DOHH2 (cell line): ENCODE measurements around the gene HERC2.
"Not testable (repeated sequence)": the region's sequence is repeated elsewhere in the genome, so short reads cannot be mapped to it uniquely, and the experiment has no call there.

Experiments
- H3F3A ChIP-seq: fragments of 200-600 bp; sonication (generic), shearing (Covaris generic); 2 replicates; pipeline ENCODE4 v1.6.0; 2016; ENCODE audit warnings: antibody characterized with exemption, mild to moderate bottlenecking; ENCODE audit not compliant: control insufficient read depth, insufficient read depth
- H3K27ac ChIP-seq: fragments of 200-600 bp; sonication (generic); 2 replicates; pipeline ENCODE4 v1.5.1; 2014; ENCODE audit warnings: low read depth, mild to moderate bottlenecking, low read length, moderate library complexity
- H3K27me3 ChIP-seq: fragments of 200-600 bp; sonication (generic); 2 replicates; pipeline ENCODE4 v1.6.1; 2014; ENCODE audit warnings: mild to moderate bottlenecking, low read length, mixed read lengths; ENCODE audit not compliant: control insufficient read depth
- H3K36me3 ChIP-seq: fragments of 200-600 bp; sonication (generic); 2 replicates; pipeline ENCODE4 v1.6.1; 2014; ENCODE audit warnings: mild to moderate bottlenecking, low read length, moderate library complexity, mixed read lengths; ENCODE audit not compliant: control insufficient read depth
- H3K4me1 ChIP-seq: fragments of 200-600 bp; sonication (generic); 2 replicates; pipeline ENCODE4 v1.6.1; 2014; ENCODE audit warnings: mild to moderate bottlenecking, low read length, mixed read lengths; ENCODE audit not compliant: control insufficient read depth
- H3K4me2 ChIP-seq: fragments of 200-600 bp; sonication (generic); 2 replicates; pipeline ENCODE4 v1.6.0; 2014; ENCODE audit warnings: mild to moderate bottlenecking, low read length, moderate library complexity
- H3K4me3 ChIP-seq: fragments of 200-600 bp; sonication (generic); 2 replicates; pipeline ENCODE4 v1.5.1; 2014; ENCODE audit warnings: mild to moderate bottlenecking, low read length, mixed read lengths
- H3K79me2 ChIP-seq: fragments of 200-600 bp; sonication (generic); 2 replicates; pipeline ENCODE4 v1.6.1; 2014; ENCODE audit warnings: mild to moderate bottlenecking, low read length, mixed read lengths; ENCODE audit not compliant: control insufficient read depth
- H3K9me2 ChIP-seq: fragments of 200-600 bp; sonication (generic); replicated peaks from 2 replicates; pipeline ENCODE4 v1.6.1; 2014; ENCODE audit warnings: mild to moderate bottlenecking, low read length, mixed read lengths; ENCODE audit not compliant: control insufficient read depth
- H3K9me3 ChIP-seq: fragments of 200-600 bp; sonication (generic); 2 replicates; pipeline ENCODE4 v1.6.1; 2014; ENCODE audit warnings: antibody characterized with exemption, low read length, mixed read lengths; ENCODE audit not compliant: control insufficient read depth, insufficient read depth
- H4K20me1 ChIP-seq: fragments of 200-600 bp; sonication (generic); 2 replicates; pipeline ENCODE4 v1.6.0; 2014; ENCODE audit warnings: low read depth, mild to moderate bottlenecking, antibody characterized with exemption, low read length, moderate library complexity; ENCODE audit not compliant: control insufficient read depth, insufficient read depth

Gene HERC2, protein sequence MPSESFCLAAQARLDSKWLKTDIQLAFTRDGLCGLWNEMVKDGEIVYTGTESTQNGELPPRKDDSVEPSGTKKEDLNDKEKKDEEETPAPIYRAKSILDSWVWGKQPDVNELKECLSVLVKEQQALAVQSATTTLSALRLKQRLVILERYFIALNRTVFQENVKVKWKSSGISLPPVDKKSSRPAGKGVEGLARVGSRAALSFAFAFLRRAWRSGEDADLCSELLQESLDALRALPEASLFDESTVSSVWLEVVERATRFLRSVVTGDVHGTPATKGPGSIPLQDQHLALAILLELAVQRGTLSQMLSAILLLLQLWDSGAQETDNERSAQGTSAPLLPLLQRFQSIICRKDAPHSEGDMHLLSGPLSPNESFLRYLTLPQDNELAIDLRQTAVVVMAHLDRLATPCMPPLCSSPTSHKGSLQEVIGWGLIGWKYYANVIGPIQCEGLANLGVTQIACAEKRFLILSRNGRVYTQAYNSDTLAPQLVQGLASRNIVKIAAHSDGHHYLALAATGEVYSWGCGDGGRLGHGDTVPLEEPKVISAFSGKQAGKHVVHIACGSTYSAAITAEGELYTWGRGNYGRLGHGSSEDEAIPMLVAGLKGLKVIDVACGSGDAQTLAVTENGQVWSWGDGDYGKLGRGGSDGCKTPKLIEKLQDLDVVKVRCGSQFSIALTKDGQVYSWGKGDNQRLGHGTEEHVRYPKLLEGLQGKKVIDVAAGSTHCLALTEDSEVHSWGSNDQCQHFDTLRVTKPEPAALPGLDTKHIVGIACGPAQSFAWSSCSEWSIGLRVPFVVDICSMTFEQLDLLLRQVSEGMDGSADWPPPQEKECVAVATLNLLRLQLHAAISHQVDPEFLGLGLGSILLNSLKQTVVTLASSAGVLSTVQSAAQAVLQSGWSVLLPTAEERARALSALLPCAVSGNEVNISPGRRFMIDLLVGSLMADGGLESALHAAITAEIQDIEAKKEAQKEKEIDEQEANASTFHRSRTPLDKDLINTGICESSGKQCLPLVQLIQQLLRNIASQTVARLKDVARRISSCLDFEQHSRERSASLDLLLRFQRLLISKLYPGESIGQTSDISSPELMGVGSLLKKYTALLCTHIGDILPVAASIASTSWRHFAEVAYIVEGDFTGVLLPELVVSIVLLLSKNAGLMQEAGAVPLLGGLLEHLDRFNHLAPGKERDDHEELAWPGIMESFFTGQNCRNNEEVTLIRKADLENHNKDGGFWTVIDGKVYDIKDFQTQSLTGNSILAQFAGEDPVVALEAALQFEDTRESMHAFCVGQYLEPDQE (N-terminal part only)

DNA sequence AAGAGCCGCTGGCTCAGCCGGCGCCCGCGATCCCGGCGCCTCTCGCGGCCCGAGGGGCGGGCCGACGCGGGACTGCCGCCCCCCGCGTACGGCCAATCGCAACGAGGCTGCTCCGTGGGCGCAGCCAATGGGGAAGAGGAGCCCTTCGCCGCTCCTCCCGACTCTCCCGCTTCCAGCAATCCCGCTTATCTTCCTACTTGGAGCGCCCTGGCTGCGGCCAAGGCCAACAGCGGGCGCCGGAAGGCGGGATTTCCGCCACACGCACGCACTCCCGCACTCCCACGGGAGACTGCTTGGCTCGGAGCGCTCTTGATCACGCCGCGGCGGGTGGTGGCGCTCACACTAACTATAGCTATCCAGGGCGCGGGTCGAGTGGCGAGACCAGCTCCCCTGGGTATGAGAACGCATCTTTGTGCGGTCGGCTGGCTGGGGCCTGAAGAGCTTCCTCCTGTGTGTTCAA, at the start of gene HERC2:
Gene HERC2, minus strand, starts transcription at position 51 of the 460 bp plus-strand sequence. CDS start 746 bp downstream, outside the sequence.
- not testable (repeated sequence) for H4K20me1 ChIP-seq, H3K4me1 ChIP-seq, H3K9me3 ChIP-seq, H3K9me2 ChIP-seq, H3K27me3 ChIP-seq, H3F3A ChIP-seq
- Histone ChIP-seq H3K4me2 (peak within 1 kb of the TSS; percentile 37; the same call in 1 of the 2 replicates), H3K36me3 (peaks cover 12% of the 10 kb centered on the region), H3K4me3 (peak within 1 kb of the TSS; percentile 61), H3K79me2 (peaks cover 25% of the 10 kb centered on the region), H3K27ac (peak within 1 kb of the TSS; percentile 43; the same call in 1 of the 2 replicates)

DNA sequence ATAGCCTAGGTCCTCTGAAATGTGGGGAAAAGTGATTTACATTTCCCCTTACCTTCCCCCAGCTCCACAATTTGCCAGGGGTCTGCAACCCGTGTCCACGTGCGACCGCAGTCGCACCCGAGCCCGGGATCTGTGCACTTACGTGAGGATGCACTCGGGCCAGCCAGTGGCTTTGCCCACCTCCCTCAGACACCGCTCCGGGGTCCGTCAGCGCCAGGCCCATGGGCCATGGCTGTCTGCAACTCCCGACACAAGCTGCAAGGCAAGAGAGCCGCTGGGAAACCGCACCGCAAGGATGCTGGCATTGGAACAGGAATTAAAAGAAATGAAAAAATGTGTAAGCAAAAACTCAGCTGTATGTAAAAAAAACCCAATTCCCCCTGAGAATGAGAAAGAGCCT, 43.5 kb upstream of the HERC2 start:
- not testable (repeated sequence) for H3K4me1 ChIP-seq, H3K9me2 ChIP-seq, H3K36me3 ChIP-seq, H3F3A ChIP-seq, H3K27me3 ChIP-seq, H3K4me3 ChIP-seq, H3K9me3 ChIP-seq, H4K20me1 ChIP-seq, H3K27ac ChIP-seq, H3K79me2 ChIP-seq, H3K4me2 ChIP-seq

DNA sequence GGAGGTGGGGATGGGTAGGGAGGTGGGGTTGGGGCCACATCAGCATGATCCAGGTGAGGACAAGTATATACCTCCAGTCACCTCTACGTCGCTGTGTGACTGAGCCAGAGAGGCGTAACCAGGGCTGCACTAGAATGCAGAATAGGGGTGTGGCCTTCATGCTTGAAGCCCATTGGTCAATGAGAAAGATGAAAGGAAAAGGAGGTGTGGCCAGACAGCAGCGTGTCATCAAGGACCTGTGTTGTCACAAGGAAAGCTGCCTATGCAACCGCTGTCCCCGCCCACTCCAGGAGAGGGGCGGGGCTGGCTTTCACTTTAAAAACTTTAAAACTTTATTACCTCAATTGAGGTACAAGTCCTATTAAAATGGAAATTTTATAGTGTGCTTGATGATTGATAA, 36.0 kb upstream of the HERC2 start, which contains the start of gene GOLGA6L24:
Gene GOLGA6L24, minus strand, starts transcription at position 101 of the 400 bp plus-strand sequence. Its CDS starts 61 bp downstream, at position 40.
- not testable (repeated sequence) for H3F3A ChIP-seq, H3K36me3 ChIP-seq, H3K27ac ChIP-seq, H4K20me1 ChIP-seq, H3K4me1 ChIP-seq, H3K79me2 ChIP-seq, H3K9me2 ChIP-seq, H3K9me3 ChIP-seq, H3K4me2 ChIP-seq, H3K27me3 ChIP-seq, H3K4me3 ChIP-seq

DNA sequence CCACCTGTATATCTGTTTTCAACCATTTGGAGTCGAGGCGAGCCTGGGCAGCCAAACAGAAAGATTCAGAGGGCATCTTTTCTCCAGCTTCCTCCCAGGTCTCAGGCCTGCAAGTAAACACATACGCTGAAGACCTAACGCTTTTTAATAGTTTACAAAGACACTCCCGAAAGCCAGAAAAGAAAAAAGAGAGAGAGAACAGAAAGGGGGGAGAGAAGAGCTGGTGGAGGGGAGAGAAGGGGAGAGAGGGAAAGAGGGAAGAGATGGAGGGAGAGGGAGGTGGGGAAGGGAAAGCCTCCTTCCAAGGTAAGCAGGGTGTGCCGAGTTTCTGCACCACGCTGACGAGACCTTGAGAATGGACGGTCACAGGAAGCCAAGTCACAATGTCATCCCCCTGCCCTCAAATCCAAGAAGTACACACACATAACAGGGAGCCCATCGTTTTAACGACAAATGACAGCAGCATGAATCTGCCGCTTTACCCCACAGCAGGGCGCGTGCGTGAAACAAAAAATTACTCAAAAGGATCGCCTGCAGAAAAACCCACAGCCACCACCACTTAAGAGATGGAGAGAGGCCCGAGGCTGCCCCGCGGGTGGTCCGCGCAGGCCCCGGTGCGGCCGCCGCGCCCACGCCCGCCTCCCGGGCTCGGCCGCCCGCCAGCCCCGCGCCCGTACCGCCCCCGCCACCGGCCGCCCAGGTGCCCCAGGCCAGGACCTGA, 461 bp downstream of the HERC2 start:
- H3K4me1 ChIP-seq, H3K27me3 ChIP-seq, H3F3A ChIP-seq, H3K9me2 ChIP-seq, H4K20me1 ChIP-seq, H3K9me3 ChIP-seq: not testable (repeated sequence)
- peak overlapping the region; percentile 37; the same call in 1 of the 2 replicates for H3K4me2 ChIP-seq
- H3K36me3 ChIP-seq: peaks cover 16% of the 10 kb centered on the region
- H3K27ac ChIP-seq: peak overlapping the region; percentile 43; the same call in 1 of the 2 replicates
- peak overlapping the region; percentile 61 for H3K4me3 ChIP-seq
- peaks cover 31% of the 10 kb centered on the region for H3K79me2 ChIP-seq

DNA sequence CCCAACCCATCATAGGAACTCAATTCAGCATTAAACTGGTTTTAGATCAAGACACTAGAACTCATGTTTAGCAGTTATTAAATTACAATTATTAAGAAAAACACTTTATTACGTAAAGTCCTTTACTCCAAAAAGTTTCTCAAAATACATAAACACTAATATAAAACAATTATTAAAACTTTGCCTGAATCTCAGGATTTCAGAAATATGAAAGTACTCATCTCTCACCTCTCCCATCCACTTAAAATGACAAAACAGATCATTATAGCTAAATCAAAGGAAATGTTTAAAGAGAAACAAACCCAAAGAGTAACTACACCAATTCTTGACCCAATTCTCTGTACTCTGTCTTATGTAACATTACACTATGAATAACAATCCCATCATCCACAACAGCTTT, 2.3 kb downstream of the HERC2 start:
- H3F3A ChIP-seq, H4K20me1 ChIP-seq, H3K27ac ChIP-seq, H3K27me3 ChIP-seq, H3K4me1 ChIP-seq, H3K4me3 ChIP-seq, H3K9me3 ChIP-seq, H3K9me2 ChIP-seq, H3K4me2 ChIP-seq: not testable (repeated sequence)
- H3K79me2 ChIP-seq: peaks cover 40% of the 10 kb centered on the region
- peaks cover 26% of the 10 kb centered on the region for H3K36me3 ChIP-seq

DNA sequence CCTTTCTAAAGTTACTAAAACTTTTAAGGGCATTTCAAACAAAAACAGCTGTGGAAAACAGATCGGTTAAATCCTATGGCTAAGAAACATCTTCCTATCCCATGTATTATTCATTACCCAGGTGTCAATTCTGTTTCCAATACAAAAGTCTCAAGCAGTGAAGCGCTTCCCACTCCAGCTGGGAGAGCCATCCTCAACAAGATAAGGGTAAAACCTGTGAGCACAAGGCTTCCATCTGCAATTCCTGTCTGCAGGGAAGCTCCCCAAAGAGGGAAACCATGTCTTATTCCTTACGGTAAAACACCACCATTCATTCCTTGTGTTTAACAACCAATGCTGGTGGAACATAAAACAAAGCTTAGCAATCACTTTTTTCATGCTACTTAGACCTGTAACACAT, 3.2 kb downstream of the HERC2 start:
- not testable (repeated sequence) for H3F3A ChIP-seq, H3K27me3 ChIP-seq, H3K4me2 ChIP-seq, H3K9me3 ChIP-seq, H3K4me3 ChIP-seq, H3K9me2 ChIP-seq, H3K4me1 ChIP-seq, H3K27ac ChIP-seq, H4K20me1 ChIP-seq
- Histone ChIP-seq H3K36me3 (peaks cover 31% of the 10 kb centered on the region), H3K79me2 (peaks cover 46% of the 10 kb centered on the region)

DNA sequence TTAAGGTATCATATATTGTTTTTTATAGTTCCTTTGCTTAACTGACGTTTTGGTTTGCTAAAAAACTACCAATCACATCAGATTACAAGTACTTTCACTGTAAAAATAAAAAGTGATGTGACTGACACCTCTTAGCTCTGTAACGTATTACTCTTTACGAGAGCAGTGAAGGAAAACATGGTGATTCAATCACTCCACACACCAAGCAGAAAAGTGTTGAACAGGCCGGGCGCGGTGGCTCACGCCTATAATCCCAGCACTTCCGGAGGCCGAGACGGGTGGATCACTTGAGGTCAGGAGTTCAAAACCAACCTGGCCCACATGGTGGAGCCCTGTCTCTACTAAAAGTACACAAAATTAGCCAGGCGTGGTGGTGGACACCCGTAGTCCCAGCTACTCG, 3.9 kb downstream of the HERC2 start:
- H3K9me2 ChIP-seq, H3K4me2 ChIP-seq, H3F3A ChIP-seq, H4K20me1 ChIP-seq, H3K4me1 ChIP-seq, H3K9me3 ChIP-seq, H3K27me3 ChIP-seq, H3K27ac ChIP-seq, H3K4me3 ChIP-seq: not testable (repeated sequence)
- peaks cover 35% of the 10 kb centered on the region for H3K36me3 ChIP-seq
- peaks cover 51% of the 10 kb centered on the region for H3K79me2 ChIP-seq
